Measurements from ENCODE around the gene KDM4C. TPM values are rescaled to one million over a fixed set of nuclear protein-coding genes. Genes with fewer than 3 reads are reported as not detected.

Gene KDM4C
- total and polyA plus RNA-seq, 4 donors: 9.5 to 54.4 (median 28.3) TPM

- no peaks in the 10 kb centered on the region for H3K27me3 ChIP-seq (ENCODE audit: control insufficient read depth in 1 of 2, insufficient read depth in 2 of 2, low read length in 1 of 2)
- DNase-seq (no peak), ATAC-seq (ENCODE audit: low FRiP score) (no peak)
- 91 to 94% methylated on average over 6 of the region's 6 CpGs for WGBS, 2 donors
- H3K9me3 ChIP-seq (ENCODE audit: control insufficient read depth, low read length): no peaks in the 10 kb centered on the region
- no peak overlapping the region for H3K4me3 ChIP-seq (ENCODE audit: low read length in 2 of 2)
- no peak overlapping the region for H3K27ac ChIP-seq (ENCODE audit: low read depth in 1 of 2, low read length in 2 of 2)
- intact Hi-C loops (cut with DNase I): no loop called here
- no peaks in the 10 kb centered on the region for H3K36me3 ChIP-seq (ENCODE audit: control insufficient read depth in 1 of 2, insufficient read depth in 2 of 2, low read length in 1 of 2)
- H3K4me1 ChIP-seq (ENCODE audit: control insufficient read depth in 1 of 2, insufficient read depth in 2 of 2, low read length in 2 of 2): no peaks in the 10 kb centered on the region
Observed at GRCh38 chr9:7206221-7206758, 448.5 kb downstream of the KDM4C start.

GRCh38 chr9:7209016-7209715, 451.4 kb downstream of the KDM4C start:
- ATAC-seq (ENCODE audit: low FRiP score) (no peak), DNase-seq (no peak)
- WGBS, 2 donors: 84 to 89% methylated on average over 15 of the region's 15 CpGs
- H3K27ac ChIP-seq (ENCODE audit: low read depth in 1 of 2, low read length in 2 of 2): no peak overlapping the region
- no peaks in the 10 kb centered on the region for H3K4me1 ChIP-seq (ENCODE audit: control insufficient read depth in 1 of 2, insufficient read depth in 2 of 2, low read length in 2 of 2)
- H3K9me3 ChIP-seq (ENCODE audit: control insufficient read depth, low read length): no peaks in the 10 kb centered on the region
- H3K27me3 ChIP-seq (ENCODE audit: control insufficient read depth in 1 of 2, insufficient read depth in 2 of 2, low read length in 1 of 2): no peaks in the 10 kb centered on the region
- no peaks in the 10 kb centered on the region for H3K36me3 ChIP-seq (ENCODE audit: control insufficient read depth in 1 of 2, insufficient read depth in 2 of 2, low read length in 1 of 2)
- no peak overlapping the region for H3K4me3 ChIP-seq (ENCODE audit: low read length in 2 of 2)
- intact Hi-C loops (cut with DNase I): no loop called here

GRCh38 chr9:7209990-7210389, 452.2 kb downstream of the KDM4C start:
- Histone ChIP-seq H3K36me3 (ENCODE audit: control insufficient read depth in 1 of 2, insufficient read depth in 2 of 2, low read length in 1 of 2) (no peaks in the 10 kb centered on the region), H3K9me3 (ENCODE audit: control insufficient read depth, low read length) (no peaks in the 10 kb centered on the region), H3K4me3 (ENCODE audit: low read length in 2 of 2) (no peak overlapping the region), H3K4me1 (ENCODE audit: control insufficient read depth in 1 of 2, insufficient read depth in 2 of 2, low read length in 2 of 2) (no peaks in the 10 kb centered on the region), H3K27ac (ENCODE audit: low read depth in 1 of 2, low read length in 2 of 2) (no peak overlapping the region), H3K27me3 (ENCODE audit: control insufficient read depth in 1 of 2, insufficient read depth in 2 of 2, low read length in 1 of 2) (no peaks in the 10 kb centered on the region)
- DNase-seq (no peak), ATAC-seq (ENCODE audit: low FRiP score) (no peak)
- intact Hi-C loops (cut with DNase I): no loop called here
- 91 to 93% methylated on average over 3 of the region's 3 CpGs for WGBS, 2 donors

DNA sequence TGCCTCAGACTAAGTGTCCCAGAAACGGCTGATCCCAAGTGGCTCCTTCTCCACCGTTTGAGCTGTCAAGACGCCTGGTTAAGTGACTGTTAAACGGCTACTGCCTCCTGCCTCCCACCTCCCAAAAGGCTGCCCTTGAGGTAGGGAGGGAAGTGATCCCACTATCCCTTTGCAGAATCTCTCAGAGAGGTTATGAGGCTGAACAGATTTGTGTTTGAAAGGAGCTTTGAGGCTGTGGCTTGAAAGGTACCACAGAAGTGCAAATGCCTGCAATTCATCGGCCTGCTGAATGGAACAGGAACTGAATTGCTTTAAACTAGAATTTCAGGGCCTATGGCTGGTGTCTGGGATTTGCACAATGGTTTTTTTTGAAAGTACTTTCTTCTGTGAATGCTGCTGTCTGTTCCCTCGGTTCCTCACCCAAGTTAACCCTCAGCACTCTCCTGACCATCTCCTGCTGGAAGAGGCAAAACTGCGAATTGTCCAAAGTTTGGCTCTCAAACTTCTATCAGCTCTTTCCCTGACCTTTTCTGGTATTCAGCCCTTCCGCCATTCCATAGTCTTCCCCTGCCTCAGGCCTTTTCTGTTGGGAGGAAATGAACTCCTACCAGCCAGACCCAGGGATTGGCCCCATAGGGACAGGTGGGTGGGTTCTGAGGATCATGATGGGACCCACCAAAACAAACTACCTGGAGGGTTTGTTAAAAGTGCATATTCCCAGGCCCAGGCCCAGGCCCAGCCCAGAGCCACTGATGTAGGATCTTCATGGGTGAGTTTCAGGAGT, 453.3 kb downstream of the KDM4C start:
- H3K27me3 ChIP-seq (ENCODE audit: control insufficient read depth in 1 of 2, insufficient read depth in 2 of 2, low read length in 1 of 2): no peaks in the 10 kb centered on the region
- H3K36me3 ChIP-seq (ENCODE audit: control insufficient read depth in 1 of 2, insufficient read depth in 2 of 2, low read length in 1 of 2): no peaks in the 10 kb centered on the region
- H3K4me3 ChIP-seq (ENCODE audit: low read length in 2 of 2): no peak overlapping the region
- WGBS, 2 donors: 79 to 84% methylated on average over 8 of the region's 8 CpGs
- ATAC-seq (ENCODE audit: low FRiP score): no peak
- H3K27ac ChIP-seq (ENCODE audit: low read depth in 1 of 2, low read length in 2 of 2): no peak overlapping the region
- H3K9me3 ChIP-seq (ENCODE audit: control insufficient read depth, low read length): peaks cover 1% of the 10 kb centered on the region
- DNase-seq: no peak
- no peaks in the 10 kb centered on the region for H3K4me1 ChIP-seq (ENCODE audit: control insufficient read depth in 1 of 2, insufficient read depth in 2 of 2, low read length in 2 of 2)
- intact Hi-C loops (cut with DNase I): no loop called here

DNA sequence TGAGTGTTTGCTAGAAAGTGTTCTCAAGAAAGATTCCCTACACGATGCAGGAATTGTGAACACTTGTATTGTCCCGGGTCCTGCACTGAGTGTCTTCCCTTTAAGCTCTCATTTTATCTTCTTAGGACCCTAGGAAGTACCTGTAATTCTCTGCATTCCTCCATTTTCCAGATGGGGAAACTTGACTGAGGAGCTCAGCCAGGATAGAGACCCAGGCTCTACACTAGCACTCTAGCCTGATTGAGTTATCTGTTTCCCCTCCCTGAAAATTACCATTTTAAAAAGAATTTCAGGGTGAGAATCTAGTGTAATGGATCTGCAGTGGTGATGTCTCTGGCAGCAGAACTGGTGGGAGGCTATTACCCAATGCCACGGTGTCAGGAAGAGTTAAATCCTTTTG, 453.9 kb downstream of the KDM4C start:
- intact Hi-C loops (cut with DNase I): no loop called here
- Histone ChIP-seq H3K27me3 (ENCODE audit: control insufficient read depth in 1 of 2, insufficient read depth in 2 of 2, low read length in 1 of 2) (no peaks in the 10 kb centered on the region), H3K4me3 (ENCODE audit: low read length in 2 of 2) (no peak overlapping the region), H3K4me1 (ENCODE audit: control insufficient read depth in 1 of 2, insufficient read depth in 2 of 2, low read length in 2 of 2) (no peaks in the 10 kb centered on the region), H3K9me3 (ENCODE audit: control insufficient read depth, low read length) (peaks cover 1% of the 10 kb centered on the region), H3K36me3 (ENCODE audit: control insufficient read depth in 1 of 2, insufficient read depth in 2 of 2, low read length in 1 of 2) (no peaks in the 10 kb centered on the region), H3K27ac (ENCODE audit: low read depth in 1 of 2, low read length in 2 of 2) (no peak overlapping the region)
- whole genome bisulfite sequencing, 2 donors: 94 to 96% methylated on average over 3 of the region's 3 CpGs
- ATAC-seq (ENCODE audit: low FRiP score) (no peak), DNase-seq (no peak)

- ATAC-seq (ENCODE audit: low FRiP score) (no peak), DNase-seq (no peak)
- intact Hi-C loops (cut with DNase I): no loop called here
- Histone ChIP-seq H3K27me3 (ENCODE audit: control insufficient read depth in 1 of 2, insufficient read depth in 2 of 2, low read length in 1 of 2) (no peaks in the 10 kb centered on the region), H3K9me3 (ENCODE audit: control insufficient read depth, low read length) (peaks cover 1% of the 10 kb centered on the region), H3K4me3 (ENCODE audit: low read length in 2 of 2) (no peak overlapping the region), H3K4me1 (ENCODE audit: control insufficient read depth in 1 of 2, insufficient read depth in 2 of 2, low read length in 2 of 2) (no peaks in the 10 kb centered on the region), H3K27ac (ENCODE audit: low read depth in 1 of 2, low read length in 2 of 2) (no peak overlapping the region), H3K36me3 (ENCODE audit: control insufficient read depth in 1 of 2, insufficient read depth in 2 of 2, low read length in 1 of 2) (no peaks in the 10 kb centered on the region)
- 70 to 82% methylated on average over 4 of the region's 4 CpGs for WGBS, 2 donors
Observed at GRCh38 chr9:7212101-7212500, 454.3 kb downstream of the KDM4C start.

DNA sequence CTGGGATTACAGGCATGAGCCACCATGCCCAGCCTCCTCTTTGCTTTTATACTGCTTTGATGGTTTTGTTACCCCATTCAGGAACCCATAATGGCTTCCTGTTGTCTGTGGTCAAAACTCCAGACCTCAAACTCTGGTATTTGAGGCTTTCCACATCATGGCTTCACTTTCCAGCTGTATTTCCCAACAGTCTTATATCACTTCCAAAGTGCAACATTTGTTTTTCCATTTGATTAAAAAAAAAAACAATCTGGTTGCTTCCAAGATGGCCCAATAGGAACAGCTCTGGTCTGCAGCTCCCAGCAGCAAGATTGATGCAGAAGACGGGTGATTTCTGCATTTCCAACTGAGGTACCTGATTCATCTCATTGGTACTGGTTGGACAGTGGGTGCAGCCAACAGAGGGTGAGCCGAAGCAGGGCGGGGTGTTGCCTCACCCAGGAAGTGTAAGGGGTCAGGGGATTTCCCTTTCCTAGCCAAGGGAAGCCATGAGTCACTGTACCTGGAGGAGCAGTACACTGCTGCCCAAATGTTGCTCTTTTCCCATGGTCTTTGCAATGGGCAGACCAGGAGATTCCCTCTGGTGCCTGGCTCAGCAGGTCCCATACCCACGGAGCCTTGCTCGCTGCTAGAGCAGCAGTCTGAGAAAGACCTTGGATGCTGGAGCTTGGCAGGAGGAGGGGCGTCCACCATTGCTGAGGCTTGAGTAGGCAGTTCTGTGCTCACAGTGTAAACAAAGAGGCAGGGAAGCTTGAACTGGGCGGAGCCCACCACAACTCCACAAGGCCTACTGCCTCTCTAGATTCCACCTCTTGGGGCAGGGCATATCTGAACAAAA, 458.4 kb downstream of the KDM4C start:
- intact Hi-C loops (cut with DNase I): no loop called here
- ATAC-seq (ENCODE audit: low FRiP score): no peak
- WGBS, 2 donors: 51 to 68% methylated on average over 7 of the region's 7 CpGs

GRCh38 chr9:7223981-7224380, 466.2 kb downstream of the KDM4C start:
- H3K27ac ChIP-seq (ENCODE audit: low read depth in 1 of 2, low read length in 2 of 2): no peak overlapping the region
- H3K36me3 ChIP-seq (ENCODE audit: control insufficient read depth in 1 of 2, insufficient read depth in 2 of 2, low read length in 1 of 2): no peaks in the 10 kb centered on the region
- H3K4me1 ChIP-seq (ENCODE audit: control insufficient read depth in 1 of 2, insufficient read depth in 2 of 2, low read length in 2 of 2): no peaks in the 10 kb centered on the region
- 68 to 76% methylated on average over 6 of the region's 6 CpGs for WGBS, 2 donors
- peaks cover 3% of the 10 kb centered on the region for H3K9me3 ChIP-seq (ENCODE audit: control insufficient read depth, low read length)
- intact Hi-C loops (cut with DNase I): no loop called here
- H3K27me3 ChIP-seq (ENCODE audit: control insufficient read depth in 1 of 2, insufficient read depth in 2 of 2, low read length in 1 of 2): no peaks in the 10 kb centered on the region
- no peak for DNase-seq
- H3K4me3 ChIP-seq (ENCODE audit: low read length in 2 of 2): no peak overlapping the region
- ATAC-seq (ENCODE audit: low FRiP score): no peak

More for the DNA sequence above, 458.4 kb downstream of the KDM4C start:
- DNase-seq: no peak
- no peak overlapping the region for H3K4me3 ChIP-seq (ENCODE audit: low read length in 2 of 2)
- H3K27ac ChIP-seq (ENCODE audit: low read depth in 1 of 2, low read length in 2 of 2): no peak overlapping the region
- H3K4me1 ChIP-seq (ENCODE audit: control insufficient read depth in 1 of 2, insufficient read depth in 2 of 2, low read length in 2 of 2): no peaks in the 10 kb centered on the region
- no peaks in the 10 kb centered on the region for H3K27me3 ChIP-seq (ENCODE audit: control insufficient read depth in 1 of 2, insufficient read depth in 2 of 2, low read length in 1 of 2)
- no peaks in the 10 kb centered on the region for H3K36me3 ChIP-seq (ENCODE audit: control insufficient read depth in 1 of 2, insufficient read depth in 2 of 2, low read length in 1 of 2)
- peaks cover 1% of the 10 kb centered on the region for H3K9me3 ChIP-seq (ENCODE audit: control insufficient read depth, low read length)
